HG03103 (cell line): ENCODE data around the gene MYPN.
"Not testable (repeated sequence)": the region's sequence is repeated elsewhere in the genome, so short reads cannot be mapped to it uniquely, and the experiment has no call there.

ENCODE experiments used
- ATAC-seq: cut with Tn5 transposase; IDR thresholded peaks from one replicate; pipeline ENCODE4 v1.9.1; 2021; ENCODE audit warnings: low read depth; ENCODE audit not compliant: unreplicated experiment

Gene MYPN

DNA sequence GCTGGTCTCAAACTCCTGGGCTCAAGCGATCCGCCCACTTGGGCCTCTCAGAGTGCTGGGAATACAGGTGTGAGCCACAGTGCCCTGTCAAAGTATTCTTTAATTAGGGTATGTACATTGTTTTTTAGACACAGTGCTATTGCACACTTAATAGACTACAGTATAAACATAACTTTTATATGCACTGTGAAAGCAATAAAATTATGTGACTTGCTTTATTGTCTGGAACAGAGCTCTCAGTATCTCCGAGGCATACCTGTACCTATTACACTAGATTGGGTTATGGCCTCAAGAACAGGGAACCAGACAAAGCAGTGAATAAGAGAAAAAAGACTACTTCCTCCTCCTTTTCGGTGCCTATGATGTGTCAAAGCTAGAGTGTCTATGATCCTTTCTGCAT, 109.5 kb downstream of the MYPN start:
- no peak for ATAC-seq

DNA sequence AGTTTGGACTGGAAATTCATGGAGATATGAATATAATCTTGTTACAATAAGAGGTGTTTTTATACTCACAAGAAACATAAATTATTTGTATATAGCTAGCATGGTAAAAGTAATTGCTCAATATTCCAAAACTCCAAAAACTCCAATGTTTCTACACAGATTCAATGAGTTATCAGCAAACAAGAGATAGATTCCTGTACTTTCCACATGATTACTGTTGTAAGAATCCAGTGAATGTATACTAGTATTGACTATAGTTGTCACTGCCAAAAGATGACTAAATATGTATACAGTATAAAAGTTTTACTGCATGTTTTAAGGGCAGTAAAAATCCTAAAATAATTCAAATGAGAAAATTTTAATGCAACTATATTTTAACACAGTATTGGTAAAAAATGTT, 111.9 kb downstream of the MYPN start:
- ATAC-seq: no peak

DNA sequence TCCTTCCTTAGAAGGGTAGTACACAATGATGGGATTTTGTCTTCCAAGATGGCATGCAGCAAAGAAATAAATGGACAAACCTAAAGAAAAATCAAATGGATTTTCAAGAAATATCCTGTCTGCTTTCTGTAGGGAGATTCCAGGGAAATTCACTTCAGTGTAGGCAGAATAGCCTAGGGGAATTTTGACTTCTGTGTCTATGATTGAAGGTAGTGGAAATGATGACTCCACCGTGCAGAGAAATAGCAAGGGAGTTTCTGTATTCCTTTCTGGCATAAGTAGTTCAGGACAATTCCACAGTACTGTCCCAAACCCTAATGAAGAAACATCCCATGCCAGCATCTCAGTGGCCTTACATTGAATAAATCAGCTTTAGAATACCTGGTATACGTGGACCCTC, 113.1 kb downstream of the MYPN start:
- no peak for ATAC-seq

DNA sequence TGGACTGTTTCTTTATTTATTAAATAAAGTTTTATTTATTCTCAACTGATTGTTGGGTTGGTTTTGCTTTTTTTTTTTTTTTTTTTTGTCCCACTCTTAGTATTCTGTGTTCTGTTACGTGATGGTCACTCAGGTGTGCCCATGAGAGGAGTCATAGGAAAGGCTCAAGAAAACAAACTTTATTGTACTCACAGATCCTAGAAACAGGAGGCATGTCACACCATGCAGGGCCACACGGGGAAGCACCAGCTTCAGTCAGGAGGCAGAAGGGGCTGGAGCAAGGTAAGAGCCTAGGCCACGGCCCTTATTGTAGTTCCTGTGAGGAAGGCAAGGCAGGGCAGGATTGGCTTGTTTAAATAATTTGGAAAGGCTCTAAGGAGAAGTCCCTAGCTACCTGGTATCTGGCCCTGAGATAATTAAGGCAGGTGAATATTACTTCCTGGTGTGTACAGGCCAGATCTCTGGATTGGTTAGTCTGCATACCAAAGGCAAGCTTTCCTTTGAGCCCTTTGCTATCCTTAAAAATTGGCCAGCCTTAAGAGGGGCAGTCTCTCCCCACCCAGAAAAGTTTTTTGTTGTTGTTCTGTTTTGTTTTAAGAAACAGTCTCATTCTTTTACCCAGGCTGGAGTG, 114.4 kb downstream of the MYPN start:
- ATAC-seq: no peak

DNA sequence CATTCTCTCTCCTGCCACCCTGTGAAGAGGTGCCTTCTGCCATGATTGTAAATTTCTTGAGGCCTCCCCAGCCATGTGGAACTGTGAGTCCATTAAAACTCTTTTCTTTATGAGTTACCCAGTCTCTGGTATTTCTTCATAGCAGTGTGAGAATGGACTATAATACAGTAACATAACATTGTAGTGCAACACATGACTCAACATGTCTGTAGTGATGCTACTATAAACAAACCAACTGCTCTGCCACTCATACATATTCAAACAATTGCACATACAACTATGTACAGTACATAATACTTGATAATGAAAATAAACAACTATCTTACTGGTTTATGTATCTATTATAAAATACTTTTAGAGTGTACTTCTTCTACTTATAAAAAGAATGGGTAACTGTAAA, 115.5 kb downstream of the MYPN start:
- no peak for ATAC-seq

DNA sequence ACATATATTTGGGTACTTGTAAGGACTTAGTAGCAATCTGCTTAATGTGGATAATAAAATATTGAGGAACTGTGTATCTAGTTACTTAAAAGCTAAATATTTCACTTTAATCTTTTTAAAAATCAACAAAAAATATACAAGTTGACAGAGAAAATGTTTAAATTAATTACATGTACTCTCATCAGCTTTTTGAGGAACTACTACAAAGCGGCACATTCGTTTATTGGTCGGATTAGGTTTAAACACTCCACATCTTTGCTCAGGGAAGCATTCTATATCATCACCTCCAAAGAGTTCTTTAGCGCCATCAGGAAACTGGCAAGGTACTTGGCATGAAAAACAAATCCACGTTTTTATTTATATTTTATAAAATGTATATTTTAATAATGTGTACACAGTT, 121.0 kb downstream of the MYPN start:
- ATAC-seq: no peak

DNA sequence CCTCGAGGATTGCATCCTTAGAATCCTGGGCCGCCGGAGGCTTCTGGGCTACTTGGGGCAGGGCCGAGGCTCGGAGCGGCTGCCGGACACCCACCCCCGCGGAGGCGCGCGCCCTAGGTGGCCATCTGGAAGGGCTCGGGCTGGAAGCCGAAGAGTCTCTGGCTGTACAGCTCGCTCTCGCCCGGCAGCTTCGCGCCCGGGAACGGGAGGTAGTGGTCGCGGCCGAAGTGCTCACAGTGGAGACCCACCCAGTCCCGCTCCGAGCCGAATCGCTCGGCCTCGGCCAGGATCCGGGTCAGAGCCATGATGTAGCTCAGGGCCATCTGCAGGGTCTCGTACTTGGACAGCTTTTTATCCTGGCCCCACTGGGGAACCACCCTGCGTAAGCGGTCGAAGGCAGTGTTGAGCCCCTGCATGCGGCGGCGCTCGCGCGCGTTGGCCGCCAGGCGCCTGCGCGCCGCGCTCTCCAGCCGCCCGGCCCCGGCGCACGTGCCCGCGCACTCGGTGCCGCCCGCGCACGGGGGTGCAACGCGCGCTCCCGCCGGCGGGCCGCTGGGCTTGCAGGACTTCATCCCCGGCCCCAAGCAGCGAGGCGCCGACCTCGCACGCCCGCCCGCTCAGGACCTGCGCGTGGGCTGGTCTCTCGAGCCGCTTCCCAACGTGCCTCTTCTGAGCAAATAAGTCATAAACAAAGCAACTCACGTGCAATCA, 122.0 kb downstream of the MYPN start:
- peak; percentile 95 for ATAC-seq

DNA sequence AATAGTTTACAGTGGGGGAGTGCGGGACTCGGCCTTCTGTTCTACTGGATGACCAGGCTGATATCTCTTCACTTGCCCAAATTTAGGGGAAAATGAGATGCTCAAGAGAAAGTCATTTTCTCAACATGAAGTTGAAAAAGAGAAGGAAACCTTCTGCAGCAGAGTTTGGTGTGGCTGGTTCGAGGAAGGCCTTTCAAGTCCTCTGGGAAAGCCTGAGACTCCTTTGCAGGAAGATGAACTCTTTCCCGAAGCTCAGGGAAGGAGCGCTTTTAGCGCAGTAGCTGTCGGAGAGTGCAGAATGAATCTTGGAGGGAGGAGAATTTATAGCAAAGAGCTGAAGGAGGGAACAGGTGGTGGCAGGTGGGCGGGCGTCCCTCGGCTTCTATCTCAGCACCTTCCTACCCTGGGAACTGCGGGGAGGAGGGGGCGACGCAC, 122.5 kb downstream of the MYPN start, which contains the start of gene ATOH7:
Gene ATOH7, minus strand, starts transcription at position 297 of the 435 bp plus-strand sequence. CDS start 436 bp downstream, outside the sequence.
- ATAC-seq: no peak

DNA sequence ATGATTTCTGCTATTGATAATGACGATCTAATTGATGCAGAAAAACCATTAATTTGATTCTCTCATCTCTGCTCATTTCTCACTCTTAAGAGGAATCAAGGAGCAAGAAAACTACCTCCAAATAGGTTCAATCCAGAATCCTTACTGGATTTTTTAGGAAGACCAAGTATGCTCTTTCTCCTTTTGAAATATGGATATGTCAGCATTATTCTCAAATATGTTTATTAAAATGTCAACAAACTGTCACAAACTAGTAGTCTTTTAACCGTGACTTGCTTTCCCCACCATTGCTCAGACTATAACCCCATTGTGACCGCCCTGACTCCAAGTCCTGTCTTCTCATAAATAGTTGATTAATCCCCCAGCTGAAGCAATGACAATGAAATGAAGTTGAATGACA, 123.8 kb downstream of the MYPN start:
- no peak for ATAC-seq

DNA sequence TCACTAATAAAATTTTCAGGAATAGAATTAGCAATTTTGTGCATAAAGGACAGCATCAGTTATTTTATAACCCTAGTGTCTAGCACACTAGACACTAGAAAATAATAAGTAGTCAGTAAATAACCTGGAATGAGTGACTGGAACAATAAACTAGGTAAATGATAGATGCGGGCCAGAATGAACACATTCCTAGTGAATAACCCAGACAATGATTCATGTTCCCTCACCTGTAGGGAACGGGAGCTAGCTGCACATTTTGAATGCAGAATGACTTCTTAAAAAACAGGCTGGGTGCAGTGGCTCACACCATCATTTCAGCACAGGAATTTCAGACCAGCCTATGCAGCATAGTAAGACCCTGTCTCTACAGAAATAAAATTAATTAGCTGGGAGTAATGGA, 125.8 kb downstream of the MYPN start:
- ATAC-seq: no peak

DNA sequence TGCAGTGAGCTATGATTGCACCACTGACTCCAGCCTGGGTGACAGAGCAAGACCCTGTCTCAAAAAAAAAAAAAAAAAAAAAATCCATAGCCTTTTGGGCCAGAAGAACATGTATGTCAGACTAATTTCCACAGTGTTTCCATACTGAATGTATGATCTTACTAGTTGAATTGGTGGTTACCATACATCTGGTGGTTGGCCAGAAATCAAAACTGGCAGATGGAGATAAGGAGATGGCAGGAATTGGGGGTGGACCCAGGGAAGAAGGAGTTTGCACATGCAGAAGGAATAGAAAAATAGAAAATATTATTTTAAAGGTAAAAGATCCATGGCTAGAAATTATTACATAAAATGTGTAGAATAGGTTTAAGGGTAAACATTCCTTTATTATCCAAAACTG, 126.3 kb downstream of the MYPN start:
- ATAC-seq: no peak

DNA sequence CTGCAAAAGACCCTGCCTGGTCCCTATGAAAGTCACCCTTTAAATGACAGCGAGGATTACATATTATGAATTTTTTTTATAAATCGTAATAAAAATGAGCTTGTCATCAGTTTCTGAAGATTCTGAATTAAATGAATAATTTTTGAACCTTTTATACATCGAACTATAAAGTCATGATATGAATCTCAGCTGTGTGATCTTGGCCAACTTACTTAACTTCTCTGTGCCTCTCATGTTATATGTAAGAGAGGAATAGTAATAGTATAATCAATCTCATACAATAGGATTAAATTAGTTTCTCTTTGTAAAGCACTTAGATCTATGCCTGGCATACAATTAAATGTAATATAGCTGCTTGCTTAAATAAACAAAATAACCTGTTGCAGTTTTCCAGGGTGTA, 127.9 kb downstream of the MYPN start:
- ATAC-seq: no peak

DNA sequence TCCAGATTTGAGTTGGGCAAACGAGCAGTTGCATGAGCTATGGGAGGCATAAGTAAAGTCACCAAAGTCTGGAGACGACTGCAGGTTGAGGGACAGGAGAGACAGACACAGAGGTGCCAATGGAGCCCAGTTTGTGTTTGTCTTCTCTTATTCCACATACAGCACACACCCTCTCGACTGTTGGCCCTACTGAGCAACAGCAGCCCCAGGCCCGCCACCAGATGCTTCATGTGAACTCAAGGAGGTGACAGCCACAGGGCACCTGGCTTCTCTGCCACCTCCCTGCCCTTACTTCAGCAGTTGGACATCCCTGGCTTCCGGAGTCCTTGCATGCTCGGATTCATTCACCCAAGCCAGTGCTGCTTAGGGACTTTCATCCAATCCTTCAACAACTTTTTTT, 129.1 kb downstream of the MYPN start:
- ATAC-seq: no peak

DNA sequence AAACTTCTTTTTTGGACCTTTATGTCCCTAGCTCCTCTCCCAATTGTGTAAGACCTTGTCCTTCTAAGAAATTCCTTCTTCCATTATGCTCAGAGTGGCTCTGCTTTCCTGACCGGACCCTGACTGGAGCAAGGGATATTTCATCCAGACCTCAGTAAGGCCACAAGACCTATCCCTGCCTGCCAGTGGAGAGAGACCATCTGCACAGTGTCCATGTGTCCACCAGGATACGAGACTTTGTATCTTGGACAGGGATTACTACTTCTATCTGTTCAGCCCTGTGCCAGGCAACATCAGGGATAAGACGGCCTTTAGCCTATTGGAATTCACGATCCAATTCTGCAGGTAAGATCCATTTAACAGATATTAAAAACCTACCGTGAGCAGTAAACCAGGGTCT, 129.8 kb downstream of the MYPN start:
- ATAC-seq: no peak

DNA sequence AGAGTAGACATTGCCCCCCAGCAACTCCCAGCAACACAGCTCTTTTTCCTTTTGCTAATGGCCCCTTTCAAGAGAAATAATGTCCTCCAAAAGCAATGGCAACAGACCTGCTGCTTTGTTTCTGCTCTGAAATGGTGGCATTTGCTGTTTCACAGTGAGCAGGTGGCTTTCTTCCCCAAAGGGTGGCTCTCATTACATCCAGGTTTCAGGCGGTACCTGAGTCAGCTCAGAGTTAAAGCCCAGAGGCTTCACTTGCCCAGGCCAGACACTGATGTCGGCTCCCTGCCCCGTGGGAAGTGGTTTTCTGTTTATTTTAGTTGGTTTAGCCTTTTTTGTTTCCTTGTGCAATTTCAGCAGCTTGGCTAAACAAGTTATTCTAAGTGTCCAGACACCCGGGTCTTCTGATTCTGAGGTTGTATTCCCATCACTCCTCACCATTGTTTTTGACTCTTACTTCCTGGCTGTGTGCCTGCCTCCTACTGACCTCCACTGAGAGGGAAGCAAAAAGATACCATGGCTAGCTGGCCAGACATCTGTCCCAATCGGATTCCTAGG, 130.4 kb downstream of the MYPN start:
- ATAC-seq: no peak

DNA sequence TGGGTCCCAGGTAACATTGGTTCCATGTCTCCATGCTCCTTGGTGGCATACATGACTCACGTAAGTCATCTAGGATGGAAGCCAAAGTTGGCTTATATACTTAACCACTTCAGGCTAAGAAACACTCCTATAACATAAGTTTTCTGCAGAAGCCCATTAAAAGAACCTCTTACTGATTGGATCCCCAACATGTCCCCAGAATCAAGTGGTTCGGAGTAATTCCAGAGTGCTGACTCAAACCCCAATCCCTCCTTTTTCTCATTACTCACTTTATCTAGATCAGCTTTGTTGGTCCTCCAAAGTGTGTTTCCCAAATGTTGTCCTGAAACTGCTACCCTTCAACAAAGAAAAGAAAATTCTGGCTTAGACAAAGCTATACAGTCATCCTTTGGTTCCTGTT, 132.8 kb downstream of the MYPN start:
- ATAC-seq: no peak

DNA sequence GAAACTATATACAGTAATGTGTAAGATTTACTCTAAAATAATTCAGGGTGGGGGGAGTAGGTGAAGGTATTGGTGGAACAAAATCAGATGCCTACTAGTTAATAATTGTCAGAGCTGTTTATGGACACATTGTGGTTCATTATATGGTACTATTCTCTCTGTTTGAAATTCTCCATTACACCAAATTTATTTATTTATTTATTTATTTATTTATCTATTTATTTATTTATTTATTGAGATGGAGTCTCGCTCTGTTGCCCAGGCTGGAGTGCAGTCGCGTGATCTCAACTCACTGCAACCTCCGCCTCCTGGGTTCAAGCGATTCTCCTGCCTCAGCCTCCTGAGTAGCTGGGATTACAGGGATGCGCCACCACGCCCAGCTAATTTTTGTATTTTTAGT, 137.1 kb downstream of the MYPN start:
- ATAC-seq: not testable (repeated sequence)

DNA sequence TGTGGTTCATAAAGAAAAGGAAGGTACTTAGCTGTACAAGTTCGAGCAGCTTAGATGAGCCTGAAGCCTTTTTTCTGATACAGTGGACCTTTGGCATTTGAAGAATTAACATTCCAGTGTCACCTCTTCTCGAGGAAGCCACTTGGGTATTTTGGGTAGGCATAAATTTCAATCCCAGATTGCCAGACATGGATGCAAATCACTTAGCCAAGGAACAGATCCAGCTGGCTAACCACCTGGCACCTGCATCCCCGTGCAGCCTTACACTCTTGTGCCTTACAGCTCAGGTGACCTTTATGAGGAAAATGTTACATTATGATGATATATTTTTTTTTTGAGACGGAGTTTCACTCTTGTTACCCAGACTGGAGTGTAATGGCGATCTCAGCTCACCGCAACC, 138.6 kb downstream of the MYPN start:
- no peak for ATAC-seq

DNA sequence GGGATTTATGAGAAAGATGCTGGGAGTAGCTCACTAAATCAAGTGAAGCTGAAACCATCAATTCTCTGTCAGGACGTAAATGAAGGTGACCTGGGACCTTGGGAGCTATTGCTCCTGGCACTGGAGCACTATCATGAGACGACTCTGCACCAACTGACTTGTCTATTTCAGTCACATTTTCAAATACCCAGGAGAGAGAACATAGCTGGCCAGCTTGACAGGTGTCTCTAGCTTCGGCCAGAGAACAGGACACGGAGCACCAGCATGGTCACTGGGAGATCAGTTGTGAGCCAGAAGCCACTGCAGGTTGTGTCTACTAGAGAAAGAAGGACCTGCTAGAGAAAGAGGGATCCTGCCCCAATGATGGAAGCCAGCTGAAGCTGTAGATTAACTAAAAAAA, 140.0 kb downstream of the MYPN start:
- ATAC-seq: no peak

DNA sequence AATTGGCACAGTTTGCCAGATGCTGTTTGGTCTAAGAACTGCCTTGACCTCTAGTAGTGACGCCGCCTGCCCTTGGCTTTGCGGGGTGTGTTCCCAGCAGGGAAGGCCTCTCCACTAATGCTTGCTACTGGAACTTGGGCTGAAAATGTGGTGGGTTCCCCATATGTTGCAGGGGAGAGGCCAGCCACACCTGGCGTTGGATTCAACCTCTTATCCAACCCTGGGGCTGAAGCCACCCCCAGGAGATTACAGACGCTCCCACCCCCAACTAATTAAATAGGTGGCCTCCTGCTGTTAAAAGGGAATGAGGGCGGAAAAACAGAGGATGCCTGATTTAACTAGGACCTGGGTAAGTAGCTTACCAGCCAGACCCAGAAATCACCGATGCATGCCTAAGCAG, 141.9 kb downstream of the MYPN start:
- no peak for ATAC-seq

DNA sequence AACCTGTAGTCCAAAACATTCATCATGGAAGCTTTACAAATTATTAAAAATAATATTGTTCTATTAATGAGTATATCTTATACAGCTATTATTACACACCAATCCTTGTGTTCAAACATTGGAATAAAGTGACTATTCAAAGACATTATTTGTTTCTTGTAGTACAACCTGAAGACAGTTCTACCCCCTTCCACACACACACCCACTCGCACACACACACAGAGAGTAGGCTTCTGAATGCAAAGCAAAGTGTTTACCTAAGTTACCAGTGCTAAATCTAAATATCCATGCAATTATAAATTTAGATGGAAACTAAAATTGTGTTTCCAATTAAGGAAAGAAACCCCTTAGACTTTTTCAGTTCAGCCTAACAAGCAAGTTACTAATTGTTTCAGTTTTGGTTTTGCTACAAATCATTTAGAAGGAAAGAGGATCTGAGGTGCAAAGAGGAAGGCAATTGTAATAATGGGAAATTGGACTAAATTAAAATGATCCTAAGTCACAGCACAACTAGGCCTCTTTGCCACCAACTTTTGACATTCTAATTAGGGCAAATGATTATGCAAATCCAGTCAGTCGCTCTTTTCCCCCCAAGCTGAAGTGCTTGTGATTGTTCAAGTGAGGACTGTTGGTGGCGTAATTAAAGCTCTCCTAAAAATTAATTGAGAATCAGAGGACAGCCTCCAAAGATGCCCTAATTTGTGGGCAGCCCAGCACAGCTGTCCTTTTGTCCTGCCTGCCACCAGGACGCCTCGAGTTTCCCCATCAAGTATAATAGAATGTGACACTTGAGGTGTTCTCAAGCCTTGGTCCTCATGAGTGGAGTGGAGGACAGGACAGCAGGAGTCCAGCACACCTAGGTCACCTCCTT, 142.6 kb downstream of the MYPN start:
- no peak for ATAC-seq
